ENCODE results near the gene CSRNP3.

GRCh38 chr2:165475277-165476004 is 5.9 kb downstream of the CSRNP3 start:
- no peak for TF ChIP-seq EZH2 (IDR thresholded peaks at IDR 0.05)
- TF ChIP-seq POLR2AphosphoS5 (IDR thresholded peaks at IDR 0.05; ENCODE audit: borderline replicate concordance, low read depth, low read length), result no peak

All from SK-N-MC (cell line).